GM12878 (cell line): ENCODE results near the gene VWA5B2. TPM values are rescaled to one million over a fixed set of nuclear protein-coding genes. Genes with fewer than 3 reads are reported as not detected.

Experiments
- ATAC-seq: fragments of 200-7000 bp; cut with Tn5 transposase; 3 replicates; pipeline ENCODE4 v1.9.1; 2020; ENCODE audit warnings: mild to moderate bottlenecking, moderate library complexity
- BruUV-seq: library from RNA; stranded (reverse); fragments of 400-500 nt; replicated peaks from 2 replicates; lab custom pipeline; 2021; lab: Mats Ljungman, UMichigan
- CTCF ChIA-PET: fragments of 300-600 bp; sonication (Branson Sonifier 250); formaldehyde crosslinking; extraction: SDS; loops from one replicate; lab custom pipeline; 2021; ENCODE audit warnings: inconsistent platforms; lab: Yijun Ruan, JAX
- POLR2A ChIA-PET: fragments of 350-600 bp; formaldehyde crosslinking; extraction: SDS; loops from one replicate; lab custom pipeline; 2021; ENCODE audit warnings: inconsistent platforms; lab: Charles Lee
- RAD21 ChIA-PET: fragments of 300-600 bp; sonication (Branson Sonifier 250); formaldehyde crosslinking; loops from one replicate; lab custom pipeline; 2023; ENCODE audit warnings: antibody characterized with exemption; ENCODE audit not compliant: unreplicated experiment; lab: Charles Lee
- SMC1A ChIA-PET: fragments of 300-600 bp; sonication (Branson Sonifier 250); formaldehyde crosslinking; loops from one replicate; lab custom pipeline; 2023; ENCODE audit not compliant: unreplicated experiment, uncharacterized antibody; lab: Charles Lee
- DNase-seq: peaks from one replicate; pipeline ENCODE4 v3.0.0-alpha.2; 2011; ENCODE audit warnings: low read depth, low spot score
- FAIRE-seq: peaks from 3 replicates; lab custom pipeline; 2011; peaks lifted over from hg19 to GRCh38; lab: Jason Lieb, UNC
- H2AFZ ChIP-seq: 2 replicates; pipeline ENCODE4 v1.6.0; 2011; ENCODE audit warnings: low read depth, low read length, control low read depth; ENCODE audit not compliant: control insufficient read depth
- H3K27ac ChIP-seq: 2 replicates; pipeline ENCODE4 v1.5.1; 2011; ENCODE audit warnings: control low read depth; ENCODE audit not compliant: control insufficient read depth, insufficient read depth
- H3K27me3 ChIP-seq, 2 experiments: replicated peaks in 1 of 2; 2 replicates each; pipeline versions ENCODE4 v1.6.0 to v1.6.1; 2011; ENCODE audit warnings: low read length in 1 of 2; ENCODE audit not compliant: control insufficient read depth in 2 of 2, insufficient read depth in 2 of 2
- H3K36me3 ChIP-seq, 2 experiments: 2 replicates each; pipeline ENCODE4 v1.5.1; 2011; ENCODE audit warnings: low read length in 1 of 2; ENCODE audit not compliant: control insufficient read depth in 2 of 2, insufficient read depth in 2 of 2
- H3K4me1 ChIP-seq: 2 replicates; pipeline ENCODE4 v1.6.1; 2011; ENCODE audit warnings: mild to moderate bottlenecking, low read length, moderate library complexity, mixed read lengths; ENCODE audit not compliant: control insufficient read depth, insufficient read depth
- H3K4me2 ChIP-seq: 2 replicates; pipeline ENCODE4 v1.6.0; 2011; ENCODE audit warnings: control low read depth; ENCODE audit not compliant: control insufficient read depth, insufficient read depth
- H3K4me3 ChIP-seq: fragments of 200-600 bp; sonication (generic); 2 replicates; pipeline ENCODE4 v1.5.1; 2016
- H3K79me2 ChIP-seq: 2 replicates; pipeline ENCODE4 v1.6.0; 2011; ENCODE audit warnings: low read length; ENCODE audit not compliant: control insufficient read depth, insufficient read depth
- H3K9ac ChIP-seq: 2 replicates; pipeline ENCODE4 v1.8.0; 2011; ENCODE audit warnings: low read length, control low read depth, mixed read lengths; ENCODE audit not compliant: control insufficient read depth, insufficient read depth
- H3K9me3 ChIP-seq: replicated peaks from 3 replicates; pipeline ENCODE4 v1.5.1; 2011; ENCODE audit warnings: mild to moderate bottlenecking, low read length; ENCODE audit not compliant: control insufficient read depth, insufficient read depth
- H4K20me1 ChIP-seq: 2 replicates; pipeline ENCODE4 v1.6.0; 2011; ENCODE audit not compliant: control insufficient read depth, insufficient read depth
- BCL11A ChIP-seq: IDR thresholded peaks from 2 replicates; pipeline ENCODE4 v1.6.1; 2011; ENCODE audit warnings: low read depth, low read length
- CBFB ChIP-seq: IDR thresholded peaks from 2 replicates; pipeline ENCODE4 v1.6.1; 2016; ENCODE audit warnings: antibody characterized with exemption, low read depth
- DPF2 ChIP-seq: fragments of 450-650 bp; IDR thresholded peaks from 2 replicates; pipeline ENCODE4 v1.6.1; 2017; ENCODE audit warnings: mild to moderate bottlenecking
- NFIC ChIP-seq: IDR thresholded peaks from 2 replicates; pipeline ENCODE4 v1.6.1; 2012; ENCODE audit warnings: low read depth, mild to moderate bottlenecking, inconsistent platforms, low read length, moderate library complexity
- SKIL ChIP-seq: fragments of 450-650 bp; IDR thresholded peaks from 2 replicates; pipeline ENCODE4 v1.6.1; 2017; ENCODE audit warnings: mild to moderate bottlenecking, low read depth, inconsistent platforms; ENCODE audit not compliant: poor library complexity, severe bottlenecking
- ZBTB40 ChIP-seq: fragments of 450-650 bp; IDR thresholded peaks from 2 replicates; pipeline ENCODE4 v1.6.1; 2016; ENCODE audit warnings: mild to moderate bottlenecking, moderate library complexity, borderline replicate concordance
- WGBS: methylation state at CpG from one replicate; pipeline ENCODE4 v1.1.6; 2016; ENCODE audit warnings: low lambda C conversion rate; ENCODE audit not compliant: insufficient replicate concordance, insufficient coverage; ENCODE audit errors: missing lambda C conversion rate; 5-methylcytosine and 5-hydroxymethylcytosine counted together
- in situ Hi-C: fragments of 300-500 bp; cut with MboI; formaldehyde crosslinking; loops from 9 replicates; pipeline ENCODE4 v1.14.3; 2018; ENCODE audit warnings: mixed read lengths
- intact Hi-C: fragments of 100-400 bp; cut with micrococcal nuclease; formaldehyde crosslinking; loops from one replicate; pipeline ENCODE4 v1.14.2; 2022; ENCODE audit not compliant: unreplicated experiment
- polyA plus RNA-seq, 11 experiments: library from polyadenylated mRNA; depleted of rRNA in 4 of 11; unstranded in 6 of 11; stranded (reverse) in 5 of 11; fragments of >200 nt; fragmentation: Nextera tagmentation in 4 of 11; fragmentation: Illumina TruSeq in 1 of 11; extraction: Ambion mirVana in 4 of 11; extraction: Trizol in 1 of 11; gene quantifications; 1 replicate in 1 of 11; 2 replicates in 10 of 11; pipeline versions ENCODE4 v1.2.1 to v1.2.3, GENCODE V29; 2011 to 2016; ENCODE audit warnings: inconsistent platforms in 2 of 11, missing spikeins in 2 of 11, low read depth in 1 of 11
- total RNA-seq, 4 experiments: library from RNA; depleted of rRNA in 3 of 4; stranded (reverse); fragments of >200 nt in 3 of 4; fragmentation: Illumina TruSeq in 1 of 4; extraction: Trizol in 1 of 4; gene quantifications; 2 replicates each; pipeline versions ENCODE4 v1.2.1 to v1.2.3, GENCODE V29; 2013 to 2021

Gene VWA5B2
- total and polyA plus RNA-seq, 10 of the 15 experiments (the other 5 are each of a cell fraction or from before 2014, with no cell fraction given), result 0.03 to 0.09 TPM; not detected in 8

- TF ChIP-seq SKIL (no peak), DPF2 (no peak), BCL11A (no peak)
- TF ChIP-seq, all 136 proteins: peak for 0
Measured at GRCh38 chr3:184272269-184272668, 42.9 kb downstream of the VWA5B2 start (continued).

GRCh38 chr3:184275381-184275701 is 46.0 kb downstream of the VWA5B2 start:
- H3K4me2 ChIP-seq, result no peak overlapping the region
- no peak for ATAC-seq
- POLR2A ChIA-PET, result no interaction called here
- H3K27ac ChIP-seq, result no peak overlapping the region
- no peaks in the 10 kb centered on the region for H3K9me3 ChIP-seq
- H3K4me1 ChIP-seq, result no peaks in the 10 kb centered on the region
- no peak for TF ChIP-seq CBFB
- TF ChIP-seq ZBTB40, result no peak
- no peak for TF ChIP-seq NFIC
- no peak overlapping the region for H3K4me3 ChIP-seq
- WGBS, result 36% methylated on average over 12 of the region's 12 CpGs
- CTCF ChIA-PET, result no interaction called here
- no peak for FAIRE-seq
- peaks cover 8 to 9% of the 10 kb centered on the region in 2 experiments; a peak in 3 of 4 replicates for H3K27me3 ChIP-seq
- RAD21 ChIA-PET, result no interaction called here
- no peak overlapping the region for H3K9ac ChIP-seq
- intact Hi-C loops, result no loop called here
- DNase-seq, result no peak
- no TSS peak for BruUV-seq
- H3K36me3 ChIP-seq, result no peaks in the 10 kb centered on the region
- SMC1A ChIA-PET, result no interaction called here
- in situ Hi-C loops, result no loop called here
- no peaks in the 10 kb centered on the region for H4K20me1 ChIP-seq
- H3K79me2 ChIP-seq, result no peaks in the 10 kb centered on the region
- H2AFZ ChIP-seq, result no peak overlapping the region
